ENCODE results near the gene UBL4B.

DNA sequence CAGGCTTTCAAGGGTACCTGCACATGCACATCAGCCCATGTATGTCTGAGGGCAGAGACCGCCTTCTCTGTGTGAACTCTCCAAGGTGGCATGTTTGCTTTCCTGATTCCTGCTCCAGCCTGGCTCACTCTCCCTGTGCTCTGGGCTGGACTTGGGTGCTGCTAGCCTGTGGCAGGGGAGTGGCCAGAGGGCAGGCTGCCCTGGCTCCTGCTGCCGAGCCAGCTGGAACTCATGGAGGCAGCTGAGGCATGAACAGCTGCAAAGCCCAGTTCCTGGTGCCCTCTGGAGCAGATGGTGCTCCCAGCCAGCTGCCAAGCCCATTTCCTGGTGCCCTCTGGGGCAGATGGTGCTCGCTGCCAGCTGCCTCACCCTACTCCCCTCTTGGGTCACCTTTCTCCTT, 7.6 kb downstream of the UBL4B start:
- TF ChIP-seq, protein P1, sequence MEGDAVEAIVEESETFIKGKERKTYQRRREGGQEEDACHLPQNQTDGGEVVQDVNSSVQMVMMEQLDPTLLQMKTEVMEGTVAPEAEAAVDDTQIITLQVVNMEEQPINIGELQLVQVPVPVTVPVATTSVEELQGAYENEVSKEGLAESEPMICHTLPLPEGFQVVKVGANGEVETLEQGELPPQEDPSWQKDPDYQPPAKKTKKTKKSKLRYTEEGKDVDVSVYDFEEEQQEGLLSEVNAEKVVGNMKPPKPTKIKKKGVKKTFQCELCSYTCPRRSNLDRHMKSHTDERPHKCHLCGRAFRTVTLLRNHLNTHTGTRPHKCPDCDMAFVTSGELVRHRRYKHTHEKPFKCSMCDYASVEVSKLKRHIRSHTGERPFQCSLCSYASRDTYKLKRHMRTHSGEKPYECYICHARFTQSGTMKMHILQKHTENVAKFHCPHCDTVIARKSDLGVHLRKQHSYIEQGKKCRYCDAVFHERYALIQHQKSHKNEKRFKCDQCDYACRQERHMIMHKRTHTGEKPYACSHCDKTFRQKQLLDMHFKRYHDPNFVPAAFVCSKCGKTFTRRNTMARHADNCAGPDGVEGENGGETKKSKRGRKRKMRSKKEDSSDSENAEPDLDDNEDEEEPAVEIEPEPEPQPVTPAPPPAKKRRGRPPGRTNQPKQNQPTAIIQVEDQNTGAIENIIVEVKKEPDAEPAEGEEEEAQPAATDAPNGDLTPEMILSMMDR (IDR thresholded peaks at IDR 0.05) = no peak
- TF ChIP-seq POLR2A (IDR thresholded peaks at IDR 0.05) = no peak

All from right lobe of liver (tissue), 4 donors.